CD14-positive monocyte (primary cell): Measurements from ENCODE around the gene LZIC. TPM values are rescaled to one million over a fixed set of nuclear protein-coding genes. Genes with fewer than 3 reads are reported as not detected.
A peak's percentile ranks its signal among the peaks of the same experiment; 100 is the strongest.

Experiments used
- DNase-seq, 3 donors: peaks; one replicate each; pipeline ENCODE4 v3.0.0-alpha.2; 2011 to 2022
- H2AFZ ChIP-seq: 2 replicates; pipeline ENCODE4 v1.6.0; 2012; ENCODE audit warnings: mild to moderate bottlenecking, low read depth, low read length, inconsistent platforms; ENCODE audit not compliant: insufficient read depth, poor library complexity, severe bottlenecking
- H3K27ac ChIP-seq, 2 donors: 1 replicate in 1 of 2; 2 replicates in 1 of 2; pipeline ENCODE4 v1.5.1; 2012 to 2013; ENCODE audit warnings: low read length in 2 of 2, control low read depth in 1 of 2, inconsistent platforms in 1 of 2, low read depth in 1 of 2, mild to moderate bottlenecking in 1 of 2
- H3K27me3 ChIP-seq, 2 donors: one replicate each; pipeline versions ENCODE4 v1.6.0 to v1.6.1; 2011 to 2013; ENCODE audit warnings: low read length in 2 of 2; ENCODE audit not compliant: control insufficient read depth in 2 of 2, insufficient read depth in 2 of 2
- H3K36me3 ChIP-seq, 2 donors: replicated peaks in 1 of 2; 1 replicate in 1 of 2; 2 replicates in 1 of 2; pipeline versions ENCODE4 v1.5.1 to v1.6.1; 2012 to 2013; ENCODE audit warnings: low read length in 2 of 2, control low read depth in 1 of 2, inconsistent platforms in 1 of 2, mild to moderate bottlenecking in 1 of 2; ENCODE audit not compliant: insufficient read depth in 2 of 2, control insufficient read depth in 1 of 2
- H3K4me1 ChIP-seq, 2 donors: 1 replicate in 1 of 2; 2 replicates in 1 of 2; pipeline versions ENCODE4 v1.5.1 to v1.6.1; 2012 to 2013; ENCODE audit warnings: low read length in 2 of 2, control low read depth in 1 of 2, inconsistent platforms in 1 of 2, mild to moderate bottlenecking in 1 of 2, moderate library complexity in 1 of 2; ENCODE audit not compliant: insufficient read depth in 2 of 2, control insufficient read depth in 1 of 2
- H3K4me2 ChIP-seq: replicated peaks from 2 replicates; pipeline ENCODE3; 2012; ENCODE audit warnings: low read length, moderate library complexity, mild to moderate bottlenecking; ENCODE audit not compliant: poor library complexity, severe bottlenecking; ENCODE audit errors: extremely low read depth
- H3K4me3 ChIP-seq, 3 experiments: fragments of 200-600 bp in 1 of 3; sonication (generic) in 1 of 3; replicated peaks in 1 of 3; 1 replicate in 2 of 3; 2 replicates in 1 of 3; pipeline ENCODE4 v1.5.1; 2011 to 2013; ENCODE audit warnings: low read length in 3 of 3, mild to moderate bottlenecking in 3 of 3, control low read depth in 2 of 3, low read depth in 2 of 3, inconsistent platforms in 1 of 3, moderate library complexity in 1 of 3
- H3K79me2 ChIP-seq: 2 replicates; pipeline ENCODE4 v1.6.0; 2012; ENCODE audit warnings: mild to moderate bottlenecking, control low read depth, inconsistent platforms, low read length, moderate library complexity; ENCODE audit not compliant: insufficient read depth
- H3K9ac ChIP-seq: 2 replicates; pipeline ENCODE4 v1.6.0; 2017; ENCODE audit warnings: low read length, mild to moderate bottlenecking; ENCODE audit not compliant: insufficient read depth, poor library complexity, severe bottlenecking
- H3K9me3 ChIP-seq, 2 donors: replicated peaks in 1 of 2; 1 replicate in 1 of 2; 2 replicates in 1 of 2; pipeline versions ENCODE4 v1.5.1 to v1.6.1; 2012 to 2013; ENCODE audit warnings: low read length in 2 of 2, control low read depth in 1 of 2; ENCODE audit not compliant: control insufficient read depth in 1 of 2, insufficient read depth in 1 of 2
- H4K20me1 ChIP-seq: 2 replicates; pipeline ENCODE4 v1.6.0; 2012; ENCODE audit warnings: mild to moderate bottlenecking, low read length, control low read depth, moderate library complexity; ENCODE audit not compliant: insufficient read depth
- H3K27ac Mint-ChIP-seq, 7 donors: one replicate each; pipeline ENCODE4 v1.8.0; 2020; ENCODE audit warnings: mild to moderate bottlenecking in 7 of 7, mixed read lengths in 7 of 7, moderate library complexity in 6 of 7, inconsistent platforms in 2 of 7
- H3K27me3 Mint-ChIP-seq, 3 donors: one replicate each; pipeline ENCODE4 v1.8.0; 2021 to 2022; ENCODE audit warnings: low read depth in 3 of 3, mild to moderate bottlenecking in 3 of 3, mixed read lengths in 3 of 3, moderate library complexity in 3 of 3, inconsistent platforms in 1 of 3
- H3K36me3 Mint-ChIP-seq, 2 donors: one replicate each; pipeline ENCODE4 v1.8.0; 2020; ENCODE audit warnings: mixed read lengths in 2 of 2, inconsistent platforms in 1 of 2, mild to moderate bottlenecking in 1 of 2
- H3K4me1 Mint-ChIP-seq: one replicate; pipeline ENCODE4 v1.8.0; 2020; ENCODE audit warnings: mild to moderate bottlenecking, mixed read lengths
- H3K4me3 Mint-ChIP-seq, 2 donors: one replicate each; pipeline ENCODE4 v1.8.0; 2020; ENCODE audit warnings: mild to moderate bottlenecking in 2 of 2, mixed read lengths in 2 of 2, moderate library complexity in 1 of 2
- H3K9me3 Mint-ChIP-seq, 7 donors: one replicate each; pipeline ENCODE4 v1.8.0; 2020 to 2022; ENCODE audit warnings: mixed read lengths in 7 of 7, mild to moderate bottlenecking in 6 of 7, moderate library complexity in 6 of 7, inconsistent platforms in 2 of 7
- CTCF ChIP-seq: fragments of 200-600 bp; IDR thresholded peaks from one replicate; pipeline ENCODE4 v1.8.0; 2022; ENCODE audit warnings: antibody characterized with exemption, mild to moderate bottlenecking
- WGBS: methylation state at CpG from one replicate; pipeline ENCODE4 v1.1.5; 2013; ENCODE audit warnings: missing lambda C conversion rate; ENCODE audit not compliant: insufficient coverage; 5-methylcytosine and 5-hydroxymethylcytosine counted together
- intact Hi-C, 2 donors: fragments of 100-400 bp; cut with micrococcal nuclease; formaldehyde crosslinking; loops; one replicate each; pipeline versions ENCODE4 v1.15.0 to v1.15.1; 2023
- polyA plus RNA-seq, 3 donors: library from polyadenylated mRNA; depleted of rRNA in 1 of 3; unstranded in 2 of 3; stranded (reverse) in 1 of 3; fragments of 300-500 nt in 2 of 3; fragments of >200 nt in 1 of 3; fragmentation: Illumina TruSeq in 2 of 3; gene quantifications; 1 replicate in 2 of 3; 2 replicates in 1 of 3; pipeline ENCODE4 v1.2.3, GENCODE V29; 2012 to 2021

Gene LZIC
- polyA plus RNA-seq, 3 donors = 11.1 to 32.9 (median 28.2) TPM

GRCh38 chr1:9912264-9912936, 30.8 kb downstream of the LZIC start:
- peak overlapping the region; percentile 59 for H2AFZ ChIP-seq
- H4K20me1 ChIP-seq = peaks cover 9% of the 10 kb centered on the region
- intact Hi-C loops = loop anchor here (5.0 to 10.0 kb wide), 2 partner anchors 35 to 122 kb away; partner anchors contain the start of gene UBE4B (in 1 of the 2)
- H3K79me2 ChIP-seq = peaks cover 20% of the 10 kb centered on the region
- no peak for DNase-seq
- no peak overlapping the region for H3K9ac ChIP-seq
- no peaks in the 10 kb centered on the region for H3K36me3 ChIP-seq
- 65% methylated on average over 9 of the region's 12 CpGs for WGBS
- no peaks in the 10 kb centered on the region for H3K9me3 ChIP-seq
- Mint-ChIP-seq H3K27ac (peak overlapping the region in 5 of 7 donors; percentile 8 to 70 (median 63)), H3K36me3 (peaks cover 0 to 2% of the 10 kb centered on the region in 2 donors), H3K27me3 (peaks cover 0 to 4% (median 3%) of the 10 kb centered on the region in 3 donors), H3K4me3 (no peak overlapping the region), H3K9me3 (peaks cover 0 to 2% (median 0%) of the 10 kb centered on the region in 7 donors), H3K4me1 (peaks cover 39% of the 10 kb centered on the region)
- no peak overlapping the region for H3K27ac ChIP-seq
- no peak overlapping the region for H3K4me2 ChIP-seq
- peaks cover 29 to 35% of the 10 kb centered on the region in 2 donors for H3K4me1 ChIP-seq
- no peak for TF ChIP-seq CTCF
- no peaks in the 10 kb centered on the region for H3K27me3 ChIP-seq
- H3K4me3 ChIP-seq = no peak overlapping the region

DNA sequence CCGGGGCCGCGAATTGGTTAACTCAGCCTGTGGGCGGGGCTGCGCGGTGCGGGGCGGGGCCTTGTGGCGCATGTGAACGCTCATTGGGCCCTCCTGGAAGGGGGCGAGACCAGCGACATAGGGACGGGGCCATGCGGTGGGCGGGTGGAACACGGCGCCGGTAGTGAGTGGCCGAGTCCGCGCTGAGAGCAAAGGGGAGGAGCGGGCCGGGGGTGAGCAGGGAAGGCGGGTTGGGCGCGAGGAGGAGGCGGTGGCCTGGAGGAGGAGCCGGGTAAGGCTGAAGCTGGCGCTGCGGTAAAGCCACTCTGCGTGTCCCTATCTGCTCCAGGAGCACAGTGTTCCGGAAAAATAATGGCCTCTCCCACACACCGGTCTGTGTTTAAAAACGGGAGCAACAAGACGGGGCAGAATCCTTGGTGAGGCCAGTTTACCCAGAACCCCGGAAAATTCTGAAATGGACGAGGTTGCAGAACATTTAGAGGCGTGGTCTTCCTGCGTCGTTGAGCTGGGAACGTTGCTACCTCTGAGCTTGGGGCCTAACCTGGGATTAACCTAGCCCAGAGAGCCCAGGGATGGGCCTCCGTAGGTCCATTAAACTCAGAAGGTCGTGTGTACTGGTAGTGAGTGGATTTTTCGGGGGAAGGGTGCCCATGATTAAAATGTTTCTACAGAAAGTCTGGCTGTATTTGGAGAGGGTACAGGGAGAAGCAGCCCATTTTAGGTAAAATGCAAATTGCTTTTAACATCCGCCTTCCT, 32.6 kb downstream of the LZIC start:
- Mint-ChIP-seq H3K9me3 (peaks cover 0 to 2% (median 0%) of the 10 kb centered on the region in 7 donors), H3K27me3 (peaks cover 0 to 4% (median 2%) of the 10 kb centered on the region in 3 donors), H3K36me3 (peaks cover 0 to 10% of the 10 kb centered on the region in 2 donors), H3K27ac (peak overlapping the region; percentile 90 to 98 (median 97)), H3K4me1 (peaks cover 46% of the 10 kb centered on the region), H3K4me3 (peak overlapping the region; percentile 90 to 99)
- under 1% methylated on average over 44 of the region's 45 CpGs for WGBS
- TF ChIP-seq CTCF = no peak
- Histone ChIP-seq H3K27ac (peak overlapping the region; percentile 75 to 92), H3K9me3 (no peaks in the 10 kb centered on the region), H3K79me2 (peaks cover 36% of the 10 kb centered on the region), H3K9ac (peak overlapping the region; percentile 67), H3K36me3 (no peaks in the 10 kb centered on the region), H3K4me1 (peaks cover 29 to 36% of the 10 kb centered on the region in 2 donors), H2AFZ (peak overlapping the region; percentile 93), H3K4me3 (peak overlapping the region; percentile 61 to 97 (median 67)), H4K20me1 (peaks cover 9% of the 10 kb centered on the region), H3K27me3 (no peaks in the 10 kb centered on the region), H3K4me2 (peak overlapping the region; percentile 91)
- DNase-seq = peak; percentile 97 to 99 (median 98)
- intact Hi-C loops = loop anchor here (2.0 to 10.0 kb wide), 4 partner anchors 32 to 124 kb away; partner anchors contain the start of genes LZIC (in 1 of the 2), NMNAT1 (in 1 of the 2) and UBE4B (in 1 of the 2)
